Lung (tissue), 12 donors: ENCODE measurements around the gene FTCD. TPM values are rescaled to one million over a fixed set of nuclear protein-coding genes. Genes with fewer than 3 reads are reported as not detected.

Source experiments
- ATAC-seq: fragments of 200-7000 bp; cut with Tn5 transposase; one replicate; pipeline ENCODE4 v1.9.1; 2020; ENCODE audit warnings: moderate number of reproducible peaks; ENCODE audit not compliant: insufficient read depth, low FRiP score
- DNase-seq, 3 donors: peaks; one replicate each; pipeline ENCODE4 v3.0.0-alpha.2; 2013 to 2017
- H3K27ac ChIP-seq, 2 donors: one replicate each; pipeline ENCODE4 v1.5.1; 2013; ENCODE audit warnings: mild to moderate bottlenecking in 2 of 2, moderate library complexity in 2 of 2, control low read depth in 1 of 2, inconsistent platforms in 1 of 2, low read depth in 1 of 2, low read length in 1 of 2
- H3K27me3 ChIP-seq, 3 donors: one replicate each; pipeline ENCODE4 v1.5.1; 2013; ENCODE audit warnings: low read length in 2 of 3; ENCODE audit not compliant: control insufficient read depth in 3 of 3, insufficient read depth in 3 of 3
- H3K36me3 ChIP-seq, 4 donors: one replicate each; pipeline ENCODE4 v1.5.1; 2013; ENCODE audit warnings: low read length in 4 of 4, mild to moderate bottlenecking in 1 of 4, moderate library complexity in 1 of 4; ENCODE audit not compliant: control insufficient read depth in 4 of 4, insufficient read depth in 4 of 4
- H3K4me1 ChIP-seq, 5 donors: one replicate each; pipeline ENCODE4 v1.5.1; 2013; ENCODE audit warnings: low read length in 5 of 5, mild to moderate bottlenecking in 2 of 5, moderate library complexity in 1 of 5; ENCODE audit not compliant: control insufficient read depth in 5 of 5, insufficient read depth in 5 of 5
- H3K4me3 ChIP-seq: one replicate; pipeline ENCODE4 v1.5.1; 2013; ENCODE audit warnings: mild to moderate bottlenecking, control low read depth, moderate library complexity
- H3K9ac ChIP-seq, 2 donors: one replicate each; pipeline ENCODE4 v1.5.1; 2013; ENCODE audit warnings: low read length in 2 of 2, control low read depth in 1 of 2; ENCODE audit not compliant: insufficient read depth in 1 of 2
- H3K9me3 ChIP-seq, 4 donors: one replicate each; pipeline ENCODE4 v1.5.1; 2013; ENCODE audit warnings: low read length in 3 of 4, mild to moderate bottlenecking in 1 of 4, moderate library complexity in 1 of 4; ENCODE audit not compliant: control insufficient read depth in 4 of 4, insufficient read depth in 3 of 4
- WGBS, 2 donors: extraction: QIAGEN DNeasy Blood & Tissue Kit; methylation state at CpG; one replicate each; pipeline ENCODE4 v1.1.7; 2013; 5-methylcytosine and 5-hydroxymethylcytosine counted together
- polyA plus RNA-seq, 2 donors: library from polyadenylated mRNA; stranded (reverse); fragments of 200-250 nt; gene quantifications; one replicate each; pipeline ENCODE4 v1.2.1, GENCODE V29; 2013
- total RNA-seq, 2 donors: library from RNA; depleted of rRNA in 1 of 2; stranded (reverse); fragments of >200 nt in 1 of 2; gene quantifications; one replicate each; pipeline ENCODE4 v1.2.1, GENCODE V29; 2014 to 2021
- TF ChIP-seq, protein P1 (sequence below): IDR thresholded peaks from 2 replicates; pipeline ENCODE4 v1.5.1; 2012; ENCODE audit warnings: mild to moderate bottlenecking; ENCODE audit errors: control extremely low read depth, extremely low read depth
- donor health status: control.
- donor health status: control.
- donor health status: Bipolar disorder and iron deficiency.
- donor health status: healthy.
- donor health status: DM: yes; HTN: yes; CAD: no.

The FTCD gene
- total and polyA plus RNA-seq, 4 donors = 0.03 to 0.43 (median 0.20) TPM

DNA sequence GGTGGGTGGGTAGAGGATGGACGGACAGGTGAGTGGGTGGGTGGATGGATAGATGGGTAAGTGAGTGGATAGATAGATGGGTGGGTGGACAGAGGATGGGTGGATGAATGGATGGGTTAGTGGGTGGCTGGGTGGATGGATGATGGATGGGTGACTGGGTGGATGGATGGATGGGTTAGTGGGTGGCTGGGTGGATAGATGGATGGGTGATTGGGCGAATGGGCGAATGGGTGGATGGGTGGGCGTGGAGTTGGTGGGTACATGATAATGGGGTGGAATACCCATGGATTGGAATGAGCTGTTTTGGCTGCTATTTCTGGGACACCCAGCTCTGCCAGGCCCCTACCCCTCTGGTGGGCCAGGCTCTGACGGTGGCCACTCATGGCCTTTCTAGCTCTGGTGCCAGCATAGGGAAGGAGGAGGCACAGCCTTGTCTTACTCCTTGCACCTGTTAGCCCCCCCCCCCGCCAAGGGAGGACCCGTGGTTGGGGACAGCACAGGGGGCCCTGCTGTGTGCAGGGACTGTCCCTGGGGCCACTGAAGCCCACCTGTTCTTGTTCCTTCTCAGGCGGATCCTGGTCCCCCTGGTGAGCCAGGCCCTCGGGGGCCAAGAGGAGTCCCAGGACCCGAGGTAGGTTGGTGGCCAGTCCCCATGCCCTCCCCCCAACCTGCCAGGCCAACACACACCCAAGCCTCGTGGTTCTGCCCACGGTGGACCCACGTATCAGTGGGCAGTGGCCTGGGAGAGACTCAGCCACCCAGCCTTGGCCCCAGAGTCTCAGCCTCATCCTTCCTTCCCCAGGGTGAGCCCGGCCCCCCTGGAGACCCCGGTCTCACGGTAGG, 31.1 kb downstream of the FTCD start:
- H3K36me3 ChIP-seq = peaks cover 0 to 44% (median 21%) of the 10 kb centered on the region in 4 donors
- H3K4me1 ChIP-seq = no peaks in the 10 kb centered on the region
- H3K9me3 ChIP-seq = no peaks in the 10 kb centered on the region
- no peak overlapping the region for H3K27ac ChIP-seq
- no peak overlapping the region for H3K4me3 ChIP-seq
- TF ChIP-seq, protein P1, sequence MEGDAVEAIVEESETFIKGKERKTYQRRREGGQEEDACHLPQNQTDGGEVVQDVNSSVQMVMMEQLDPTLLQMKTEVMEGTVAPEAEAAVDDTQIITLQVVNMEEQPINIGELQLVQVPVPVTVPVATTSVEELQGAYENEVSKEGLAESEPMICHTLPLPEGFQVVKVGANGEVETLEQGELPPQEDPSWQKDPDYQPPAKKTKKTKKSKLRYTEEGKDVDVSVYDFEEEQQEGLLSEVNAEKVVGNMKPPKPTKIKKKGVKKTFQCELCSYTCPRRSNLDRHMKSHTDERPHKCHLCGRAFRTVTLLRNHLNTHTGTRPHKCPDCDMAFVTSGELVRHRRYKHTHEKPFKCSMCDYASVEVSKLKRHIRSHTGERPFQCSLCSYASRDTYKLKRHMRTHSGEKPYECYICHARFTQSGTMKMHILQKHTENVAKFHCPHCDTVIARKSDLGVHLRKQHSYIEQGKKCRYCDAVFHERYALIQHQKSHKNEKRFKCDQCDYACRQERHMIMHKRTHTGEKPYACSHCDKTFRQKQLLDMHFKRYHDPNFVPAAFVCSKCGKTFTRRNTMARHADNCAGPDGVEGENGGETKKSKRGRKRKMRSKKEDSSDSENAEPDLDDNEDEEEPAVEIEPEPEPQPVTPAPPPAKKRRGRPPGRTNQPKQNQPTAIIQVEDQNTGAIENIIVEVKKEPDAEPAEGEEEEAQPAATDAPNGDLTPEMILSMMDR = no peak
- 92 to 93% methylated on average over 16 of the region's 16 CpGs for WGBS, 2 donors
- H3K9ac ChIP-seq = no peak overlapping the region
- H3K27me3 ChIP-seq = no peaks in the 10 kb centered on the region
- ATAC-seq (no peak), DNase-seq (peak in 1 of 3 donors; percentile 10)

DNA sequence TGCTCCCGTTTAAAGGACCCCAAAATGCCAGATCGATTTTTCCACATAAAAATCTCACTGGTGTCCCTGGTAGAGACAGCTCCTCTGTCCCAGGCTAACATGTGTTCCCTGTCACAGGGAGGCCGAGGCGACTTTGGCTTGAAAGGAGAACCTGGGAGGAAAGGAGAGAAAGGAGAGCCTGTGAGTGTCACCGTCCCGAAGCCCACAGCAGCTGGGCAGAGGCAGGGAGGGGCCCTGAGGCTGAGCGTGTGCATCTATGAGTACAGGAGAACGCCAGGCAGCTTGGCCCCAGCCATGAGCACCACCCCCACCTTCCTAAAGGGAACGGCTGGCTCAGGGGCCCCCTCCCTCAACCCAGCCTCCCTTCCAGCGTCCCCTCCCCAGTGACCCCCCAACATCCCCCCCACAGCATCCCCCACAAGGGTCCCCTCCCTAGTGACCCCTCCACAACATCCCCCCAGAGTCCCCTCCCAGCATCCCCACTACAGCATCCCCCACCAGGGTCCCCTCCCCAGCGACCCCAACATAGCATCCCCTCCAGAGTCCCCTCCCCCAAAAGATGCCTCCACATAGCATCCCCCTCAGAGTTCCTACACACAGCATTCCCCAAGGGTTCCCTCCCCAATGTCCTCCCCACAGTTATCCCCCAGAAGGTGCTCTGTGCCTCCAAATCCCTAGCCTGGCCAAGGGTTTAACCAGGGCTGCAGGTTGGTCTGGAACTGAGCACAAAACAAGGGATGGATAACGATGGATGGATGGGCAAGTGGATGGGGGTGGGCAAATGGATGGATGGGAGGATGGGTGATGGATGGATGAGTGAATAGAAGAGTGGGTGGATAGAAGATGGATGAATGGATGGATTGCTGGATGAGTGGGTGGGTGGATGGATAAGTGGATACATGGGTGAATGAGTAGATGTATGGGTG, 32.4 kb downstream of the FTCD start:
- Histone ChIP-seq H3K4me3 (no peak overlapping the region), H3K36me3 (peaks cover 0 to 52% (median 26%) of the 10 kb centered on the region in 4 donors), H3K4me1 (no peaks in the 10 kb centered on the region), H3K9ac (no peak overlapping the region), H3K27ac (no peak overlapping the region), H3K9me3 (no peaks in the 10 kb centered on the region), H3K27me3 (no peaks in the 10 kb centered on the region)
- no peak for ATAC-seq
- TF ChIP-seq, protein P1 = no peak
- peak in 1 of 3 donors; percentile 9 for DNase-seq
- WGBS, 2 donors = 88 to 90% methylated on average over 11 to 12 of the region's 12 CpGs

DNA sequence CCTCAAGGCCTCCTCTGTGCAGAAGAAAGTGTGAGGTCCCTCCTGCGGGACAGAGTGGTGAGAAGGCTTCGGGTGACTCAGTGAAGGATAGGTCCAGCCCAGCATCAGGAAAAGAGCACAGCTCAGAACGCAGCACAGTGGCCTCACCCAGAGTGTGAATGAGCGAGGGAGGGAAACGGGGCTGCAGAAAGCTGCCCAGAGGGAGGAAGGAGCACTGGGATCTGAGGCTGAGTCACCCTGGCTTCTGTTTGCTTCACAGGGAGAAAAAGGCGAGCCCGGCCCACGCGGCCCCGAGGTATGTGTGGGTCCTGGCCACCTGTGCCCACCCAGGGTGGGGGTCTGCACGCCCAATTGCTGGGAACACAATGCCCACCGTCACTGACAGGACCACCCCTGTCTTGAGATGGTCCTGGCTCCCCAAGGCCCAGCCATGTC, 33.1 kb downstream of the FTCD start:
- no peak for ATAC-seq
- Histone ChIP-seq H3K4me3 (no peak overlapping the region), H3K36me3 (peaks cover 0 to 50% (median 28%) of the 10 kb centered on the region in 4 donors), H3K9ac (no peak overlapping the region), H3K27ac (no peak overlapping the region), H3K4me1 (no peaks in the 10 kb centered on the region), H3K9me3 (no peaks in the 10 kb centered on the region), H3K27me3 (no peaks in the 10 kb centered on the region)
- WGBS, 2 donors = 88 to 91% methylated on average over 12 of the region's 12 CpGs
- no peak for DNase-seq
- TF ChIP-seq, protein P1 = no peak
